ENCODE results near the gene PSMA1. TPM values are rescaled to one million over a fixed set of nuclear protein-coding genes. Genes with fewer than 3 reads are reported as not detected.

Gene PSMA1
- polyA plus RNA-seq, 3 donors = 163 to 228 (median 201) TPM

- Histone ChIP-seq H3K27ac (ENCODE audit: low read depth in 1 of 2, low read length in 2 of 2) (peak overlapping the region in 1 of 2 donors; percentile 92), H3K4me1 (ENCODE audit: control insufficient read depth in 1 of 2, insufficient read depth in 2 of 2, low read length in 2 of 2) (peaks cover 58 to 69% of the 10 kb centered on the region in 2 donors), H4K20me1 (ENCODE audit: insufficient read depth, low read length) (no peaks in the 10 kb centered on the region), H3K9me3 (replicated peaks in 1 of 2; ENCODE audit: control insufficient read depth in 1 of 2, insufficient read depth in 1 of 2, low read length in 2 of 2) (no peaks in the 10 kb centered on the region), H3K27me3 (ENCODE audit: control insufficient read depth in 2 of 2, insufficient read depth in 2 of 2, low read length in 2 of 2) (no peaks in the 10 kb centered on the region), H3K4me2 (replicated peaks; ENCODE audit: extremely low read depth, low read length, poor library complexity, severe bottlenecking) (no peak overlapping the region), H3K36me3 (replicated peaks in 1 of 2; ENCODE audit: control insufficient read depth in 1 of 2, insufficient read depth in 2 of 2, low read length in 2 of 2) (no peaks in the 10 kb centered on the region), H3K4me3 (replicated peaks in 1 of 3; ENCODE audit: low read depth in 2 of 3, low read length in 3 of 3) (no peak overlapping the region), H3K79me2 (ENCODE audit: insufficient read depth, low read length) (peaks cover 10% of the 10 kb centered on the region), H3K9ac (ENCODE audit: insufficient read depth, low read length, poor library complexity, severe bottlenecking) (no peak overlapping the region), H2AFZ (ENCODE audit: insufficient read depth, low read depth, low read length, poor library complexity, severe bottlenecking) (peak overlapping the region; percentile 43)
- peaks cover 59% of the 10 kb centered on the region for H3K4me1 Mint-ChIP-seq
- H3K4me3 Mint-ChIP-seq = peak overlapping the region in 1 of 2 donors; percentile 33
- intact Hi-C loops (cut with micrococcal nuclease) = loop anchor here (5.0 to 10.0 kb wide), 4 partner anchors 102 to 367 kb away; partner anchors contain the start of gene PDE3B (in 2 of the 2)
- H3K36me3 Mint-ChIP-seq = no peaks in the 10 kb centered on the region
- WGBS (ENCODE audit: insufficient coverage) = 58% methylated on average over 4 of the region's 4 CpGs
- H3K27ac Mint-ChIP-seq = peak overlapping the region; percentile 9 to 97 (median 85)
- DNase-seq = peak in 1 of 3 donors; percentile 16
- H3K27me3 Mint-ChIP-seq (ENCODE audit: low read depth in 3 of 3) = no peaks in the 10 kb centered on the region
- no peak for TF ChIP-seq CTCF (IDR thresholded peaks at IDR 0.05)
- peaks cover 0 to 2% (median 0%) of the 10 kb centered on the region in 7 donors for H3K9me3 Mint-ChIP-seq
These were observed 19.8 kb upstream of the PSMA1 start for GRCh38 chr11:14539982-14540421.

GRCh38 chr11:14538926-14539554, 18.9 kb upstream of the PSMA1 start:
- H3K9ac ChIP-seq (ENCODE audit: insufficient read depth, low read length, poor library complexity, severe bottlenecking) = no peak overlapping the region
- H3K9me3 Mint-ChIP-seq = peaks cover 0 to under 1% (median 0%) of the 10 kb centered on the region in 7 donors
- H2AFZ ChIP-seq (ENCODE audit: insufficient read depth, low read depth, low read length, poor library complexity, severe bottlenecking) = no peak overlapping the region
- no peak overlapping the region for H3K4me2 ChIP-seq (replicated peaks; ENCODE audit: extremely low read depth, low read length, poor library complexity, severe bottlenecking)
- peaks cover 8% of the 10 kb centered on the region for H3K79me2 ChIP-seq (ENCODE audit: insufficient read depth, low read length)
- H3K27me3 Mint-ChIP-seq (ENCODE audit: low read depth in 3 of 3) = no peaks in the 10 kb centered on the region
- peaks cover 52 to 60% of the 10 kb centered on the region in 2 donors for H3K4me1 ChIP-seq (ENCODE audit: control insufficient read depth in 1 of 2, insufficient read depth in 2 of 2, low read length in 2 of 2)
- H3K4me3 Mint-ChIP-seq = no peak overlapping the region
- DNase-seq = no peak
- intact Hi-C loops (cut with micrococcal nuclease) = loop anchor here in 1 of 2 donors (5.0 kb wide), 2 partner anchors 103 to 368 kb away; partner anchors contain the start of gene PDE3B
- no peak overlapping the region for H3K27ac ChIP-seq (ENCODE audit: low read depth in 1 of 2, low read length in 2 of 2)
- WGBS (ENCODE audit: insufficient coverage) = no CpG with 5 or more reads among the region's 3 CpGs
- no peaks in the 10 kb centered on the region for H3K9me3 ChIP-seq (replicated peaks in 1 of 2; ENCODE audit: control insufficient read depth in 1 of 2, insufficient read depth in 1 of 2, low read length in 2 of 2)
- no peaks in the 10 kb centered on the region for H3K36me3 ChIP-seq (replicated peaks in 1 of 2; ENCODE audit: control insufficient read depth in 1 of 2, insufficient read depth in 2 of 2, low read length in 2 of 2)
- no peak overlapping the region for H3K4me3 ChIP-seq (replicated peaks in 1 of 3; ENCODE audit: low read depth in 2 of 3, low read length in 3 of 3)
- H3K4me1 Mint-ChIP-seq = peaks cover 49% of the 10 kb centered on the region
- H3K27ac Mint-ChIP-seq = peak overlapping the region in 2 of 7 donors; percentile 30 to 33
- no peaks in the 10 kb centered on the region for H3K36me3 Mint-ChIP-seq
- H4K20me1 ChIP-seq (ENCODE audit: insufficient read depth, low read length) = no peaks in the 10 kb centered on the region
- no peak for TF ChIP-seq CTCF (IDR thresholded peaks at IDR 0.05)
- H3K27me3 ChIP-seq (ENCODE audit: control insufficient read depth in 2 of 2, insufficient read depth in 2 of 2, low read length in 2 of 2) = no peaks in the 10 kb centered on the region

All from CD14-positive monocyte (primary cell).